Measurements from ENCODE around the gene BUD23. TPM values are rescaled to one million over a fixed set of nuclear protein-coding genes. Genes with fewer than 3 reads are reported as not detected.

The BUD23 gene
- total RNA-seq, 1 experiment from 2014 or later = 168 TPM

- Histone ChIP-seq H3K27ac (ENCODE audit: low read depth, low read length) (no peak overlapping the region), H4K20me1 (ENCODE audit: insufficient read depth) (no peaks in the 10 kb centered on the region), H3K27me3 (ENCODE audit: insufficient read depth, low read length) (no peaks in the 10 kb centered on the region), H3K9ac (ENCODE audit: low read length) (no peak overlapping the region), H3K4me1 (ENCODE audit: control insufficient read depth in 1 of 2, insufficient read depth in 2 of 2, low read length in 2 of 2) (peaks cover 11 to 24% of the 10 kb centered on the region in 2 experiments), H3K9me3 (ENCODE audit: control insufficient read depth in 1 of 2, insufficient read depth in 1 of 2, low read depth in 1 of 2, low read length in 2 of 2) (no peaks in the 10 kb centered on the region), H3K36me3 (ENCODE audit: control insufficient read depth in 1 of 2, insufficient read depth in 2 of 2, low read length in 2 of 2) (peaks cover 2 to 4% of the 10 kb centered on the region in 2 experiments; a peak in 2 of 4 replicates), H3K79me2 (ENCODE audit: insufficient read depth, low read length) (peaks cover 70% of the 10 kb centered on the region), H3K4me2 (ENCODE audit: low read length) (0 out of 2 replicates have a peak overlapping the region, but pooled peaks have one; percentile 94), H3K4me3 (replicated peaks in 1 of 2; ENCODE audit: low read depth in 1 of 2, low read length in 2 of 2) (no peak overlapping the region), H3K9me2 (ENCODE audit: insufficient read depth) (no peaks in the 10 kb centered on the region), H2AFZ (ENCODE audit: low read depth, low read length, poor library complexity, severe bottlenecking) (no peak overlapping the region)
- ATAC-seq (no peak), DNase-seq (ENCODE audit: low read depth, low spot score) (no peak)
- no TSS peak for BruUV-seq (replicated peaks)
- RAD21 ChIA-PET (ENCODE audit: low non-redundant PET in 1 of 2, low total read pairs in 2 of 2, uncharacterized antibody in 2 of 2, unreplicated experiment in 2 of 2) = no interaction called here
- TF ChIP-seq ELF1 (IDR thresholded peaks at IDR 0.05; ENCODE audit: borderline replicate concordance, low read depth) (no peak), POLR2AphosphoS5 (IDR thresholded peaks at IDR 0.05; ENCODE audit: low read depth, low read length) (no peak), CBX3 (IDR thresholded peaks at IDR 0.05; ENCODE audit: low read depth) (no peak)
- CTCF ChIA-PET = no interaction called here
- POLR2A ChIA-PET = no interaction called here
- intact Hi-C loops (cut with micrococcal nuclease) = no loop called here
Observed at GRCh38 chr7:73681031-73681430, 2.4 kb upstream of the BUD23 start.

DNA sequence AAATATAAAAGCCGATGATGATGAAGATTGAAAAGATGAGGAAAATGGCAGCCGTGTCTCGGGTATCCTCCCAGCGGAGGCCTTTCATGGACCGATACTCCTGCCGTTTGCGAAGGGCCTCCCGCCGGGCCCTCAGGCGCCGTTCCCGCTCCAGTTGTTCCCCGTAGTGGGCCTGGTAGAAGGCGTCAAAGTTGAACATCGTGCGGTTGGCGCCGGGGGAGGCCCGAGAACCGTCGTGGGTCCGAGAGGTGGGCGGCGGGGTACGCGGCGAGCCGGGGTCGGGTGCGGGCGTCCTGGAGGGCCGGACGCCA lies 697 bp upstream of the BUD23 start:
- Histone ChIP-seq H3K9me3 (ENCODE audit: control insufficient read depth in 1 of 2, insufficient read depth in 1 of 2, low read depth in 1 of 2, low read length in 2 of 2) (no peaks in the 10 kb centered on the region), H3K27ac (ENCODE audit: low read depth, low read length) (peak overlapping the region; percentile 91), H3K4me1 (ENCODE audit: control insufficient read depth in 1 of 2, insufficient read depth in 2 of 2, low read length in 2 of 2) (peaks cover 11 to 24% of the 10 kb centered on the region in 2 experiments), H4K20me1 (ENCODE audit: insufficient read depth) (no peaks in the 10 kb centered on the region), H3K27me3 (ENCODE audit: insufficient read depth, low read length) (no peaks in the 10 kb centered on the region), H3K4me3 (replicated peaks in 1 of 2; ENCODE audit: low read depth in 1 of 2, low read length in 2 of 2) (peak overlapping the region; percentile 92 to 100), H3K36me3 (ENCODE audit: control insufficient read depth in 1 of 2, insufficient read depth in 2 of 2, low read length in 2 of 2) (peaks cover 12 to 21% of the 10 kb centered on the region in 2 experiments; a peak in 3 of 4 replicates), H3K9ac (ENCODE audit: low read length) (peak overlapping the region; percentile 98), H3K9me2 (ENCODE audit: insufficient read depth) (no peaks in the 10 kb centered on the region), H3K4me2 (ENCODE audit: low read length) (peak overlapping the region; percentile 94), H3K79me2 (ENCODE audit: insufficient read depth, low read length) (peaks cover 87% of the 10 kb centered on the region), H2AFZ (ENCODE audit: low read depth, low read length, poor library complexity, severe bottlenecking) (no peak overlapping the region)
- ATAC-seq = peak; percentile 13; the same call in 1 of the 2 replicates
- DNase-seq (ENCODE audit: low read depth, low spot score) = no peak
- ChIA-PET RAD21 (ENCODE audit: low non-redundant PET in 1 of 2, low total read pairs in 2 of 2, uncharacterized antibody in 2 of 2, unreplicated experiment in 2 of 2) (no interaction called here), POLR2A (no interaction called here), CTCF (no interaction called here)
- intact Hi-C loops (cut with micrococcal nuclease) = no loop called here
- no TSS peak for BruUV-seq (replicated peaks)
- TF ChIP-seq JUND (IDR thresholded peaks at IDR 0.05) = no peak
- TF ChIP-seq SP1 (IDR thresholded peaks at IDR 0.05; ENCODE audit: low read depth) = no peak
- TF ChIP-seq, protein P1, sequence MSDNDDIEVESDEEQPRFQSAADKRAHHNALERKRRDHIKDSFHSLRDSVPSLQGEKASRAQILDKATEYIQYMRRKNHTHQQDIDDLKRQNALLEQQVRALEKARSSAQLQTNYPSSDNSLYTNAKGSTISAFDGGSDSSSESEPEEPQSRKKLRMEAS (IDR thresholded peaks at IDR 0.05) = no peak
- no peak for TF ChIP-seq EZH2phosphoT487 (IDR thresholded peaks at IDR 0.05; ENCODE audit: borderline replicate concordance)
- no peak for TF ChIP-seq FOSL1 (IDR thresholded peaks at IDR 0.05; ENCODE audit: low read depth)
- TF ChIP-seq RAD21 (IDR thresholded peaks at IDR 0.05; ENCODE audit: low read depth) = no peak
- TF ChIP-seq ELF1 (IDR thresholded peaks at IDR 0.05; ENCODE audit: borderline replicate concordance, low read depth) = no peak
